Fibroblast of lung (primary cell): ENCODE measurements around the gene GRB2. TPM values are rescaled to one million over a fixed set of nuclear protein-coding genes. Genes with fewer than 3 reads are reported as not detected.
"Not testable (repeated sequence)": the region's sequence is repeated elsewhere in the genome, so short reads cannot be mapped to it uniquely, and the experiment has no call there.

Source experiments
- DNase-seq, 2 donors: peaks; one replicate each; pipeline versions ENCODE4 v3.0.0 to v3.0.0-alpha.2; 2010; ENCODE audit warnings: low read depth in 2 of 2
- H2AFZ ChIP-seq: 2 replicates; pipeline ENCODE4 v1.5.1; 2012; ENCODE audit warnings: low read length, control low read depth, inconsistent platforms
- H3K27ac ChIP-seq: 2 replicates; pipeline ENCODE4 v1.5.1; 2011; ENCODE audit warnings: low read length, control low read depth; ENCODE audit not compliant: insufficient read depth
- H3K27me3 ChIP-seq: 2 replicates; pipeline ENCODE4 v1.5.1; 2011; ENCODE audit warnings: mild to moderate bottlenecking, low read length; ENCODE audit not compliant: control insufficient read depth, insufficient read depth
- H3K36me3 ChIP-seq: 2 replicates; pipeline ENCODE4 v1.5.1; 2011; ENCODE audit warnings: low read length; ENCODE audit not compliant: control insufficient read depth, insufficient read depth
- H3K4me1 ChIP-seq: 2 replicates; pipeline ENCODE4 v1.5.1; 2011; ENCODE audit warnings: low read length; ENCODE audit not compliant: control insufficient read depth, insufficient read depth; ENCODE audit errors: extremely low read depth
- H3K4me2 ChIP-seq: 2 replicates; pipeline ENCODE4 v1.5.1; 2011; ENCODE audit warnings: low read length, control low read depth; ENCODE audit not compliant: insufficient read depth; ENCODE audit errors: extremely low read depth
- H3K4me3 ChIP-seq, 4 experiments: fragments of 200-600 bp in 1 of 4; sonication (generic) in 1 of 4; replicated peaks in 1 of 4; 2 replicates each; pipeline ENCODE4 v1.5.1; 2011 to 2016; ENCODE audit warnings: low read length in 4 of 4, low read depth in 3 of 4, mild to moderate bottlenecking in 3 of 4, control low read depth in 2 of 4, inconsistent platforms in 1 of 4, mixed read lengths in 1 of 4; ENCODE audit not compliant: insufficient read depth in 1 of 4; ENCODE audit errors: control extremely low read depth in 1 of 4
- H3K79me2 ChIP-seq: 2 replicates; pipeline ENCODE4 v1.5.1; 2012; ENCODE audit warnings: mild to moderate bottlenecking, low read length, inconsistent platforms; ENCODE audit not compliant: control insufficient read depth, insufficient read depth
- H3K9ac ChIP-seq: 2 replicates; pipeline ENCODE4 v1.5.1; 2011; ENCODE audit warnings: mild to moderate bottlenecking, low read length, control low read depth; ENCODE audit not compliant: insufficient read depth
- H3K9me3 ChIP-seq: 2 replicates; pipeline ENCODE4 v1.5.1; 2012; ENCODE audit warnings: low read depth, low read length; ENCODE audit not compliant: control insufficient read depth, insufficient read depth
- H4K20me1 ChIP-seq: 2 replicates; pipeline ENCODE4 v1.5.1; 2011; ENCODE audit warnings: low read length; ENCODE audit not compliant: control insufficient read depth, insufficient read depth; ENCODE audit errors: extremely low read depth
- CTCF ChIP-seq, 2 donors: IDR thresholded peaks in 1 of 2; conservative IDR thresholded peaks in 1 of 2; 1 replicate in 1 of 2; 2 replicates in 1 of 2; pipeline ENCODE4 v1.5.1; 2011 to 2012; ENCODE audit warnings: low read length in 2 of 2, control low read depth in 1 of 2, inconsistent platforms in 1 of 2, low read depth in 1 of 2, mild to moderate bottlenecking in 1 of 2
- EZH2 ChIP-seq: IDR thresholded peaks from 2 replicates; pipeline ENCODE4 v1.5.1; 2012; ENCODE audit warnings: low read length, control low read depth, mild to moderate bottlenecking; ENCODE audit errors: missing control alignments
- polyA plus RNA-seq, 2 donors: library from polyadenylated mRNA; depleted of rRNA in 1 of 2; stranded (reverse) in 1 of 2; unstranded in 1 of 2; fragments of >200 nt; gene quantifications; 2 replicates each; pipeline ENCODE4 v1.2.1, GENCODE V29; 2011 to 2012; ENCODE audit warnings: missing spikeins in 1 of 2
- total RNA-seq: library from RNA; depleted of rRNA; stranded (reverse); fragments of >200 nt; gene quantifications from 2 replicates; pipeline ENCODE4 v1.2.1, GENCODE V29; 2014

Gene GRB2
- total and polyA plus RNA-seq, 2 donors (not counting 1 experiment from before 2014, with no cell fraction given): 68.9 to 69.7 TPM

- no peak for DNase-seq
Observed at GRCh38 chr17:75295201-75296158, 110.0 kb downstream of the GRB2 start.

GRCh38 chr17:75292810-75293448, 112.5 kb downstream of the GRB2 start:
- H3K79me2 ChIP-seq, DNase-seq, H3K4me1 ChIP-seq, H3K4me2 ChIP-seq, H3K4me3 ChIP-seq, H2AFZ ChIP-seq, H3K27ac ChIP-seq, H3K9me3 ChIP-seq, H3K36me3 ChIP-seq, H4K20me1 ChIP-seq, H3K27me3 ChIP-seq, H3K9ac ChIP-seq: not testable (repeated sequence)

More at GRCh38 chr17:75295201-75296158, 110.0 kb downstream of the GRB2 start:
- Histone ChIP-seq H3K79me2 (no peaks in the 10 kb centered on the region), H2AFZ (no peak overlapping the region), H3K36me3 (no peaks in the 10 kb centered on the region), H3K27ac (no peak overlapping the region), H3K4me3 (no peak overlapping the region), H4K20me1 (no peaks in the 10 kb centered on the region), H3K4me2 (no peak overlapping the region), H3K4me1 (no peaks in the 10 kb centered on the region), H3K9me3 (no peaks in the 10 kb centered on the region), H3K9ac (no peak overlapping the region), H3K27me3 (no peaks in the 10 kb centered on the region)
- TF ChIP-seq CTCF (conservative IDR thresholded peaks at IDR 0.05 in 1 of 2, IDR thresholded peaks at IDR 0.05 in 1 of 2; ENCODE audit: low read depth in 1 of 2, low read length in 2 of 2) (no peak), EZH2 (no peak)

- Histone ChIP-seq H2AFZ (peak overlapping the region; percentile 89), H3K4me1 (no peaks in the 10 kb centered on the region), H3K36me3 (peaks cover 4% of the 10 kb centered on the region), H3K9me3 (no peaks in the 10 kb centered on the region), H3K27me3 (no peaks in the 10 kb centered on the region), H3K4me2 (peak overlapping the region; percentile 81), H3K27ac (peak overlapping the region; percentile 96), H3K4me3 (peak overlapping the region; percentile 69 to 89 (median 78)), H3K9ac (peak overlapping the region; percentile 81), H4K20me1 (no peaks in the 10 kb centered on the region), H3K79me2 (no peaks in the 10 kb centered on the region)
- DNase-seq: peak; percentile 33 to 82
- TF ChIP-seq CTCF (conservative IDR thresholded peaks at IDR 0.05 in 1 of 2, IDR thresholded peaks at IDR 0.05 in 1 of 2; ENCODE audit: low read depth in 1 of 2, low read length in 2 of 2) (peak in 1 of 2 donors; percentile 25), EZH2 (no peak)
Observed at GRCh38 chr17:75289832-75290337, 115.6 kb downstream of the GRB2 start.
